ENCODE data around the gene ERC1.

- no peak for TF ChIP-seq CTCF (IDR thresholded peaks at IDR 0.05)
- TF ChIP-seq EP300 (IDR thresholded peaks at IDR 0.05), result no peak
Measured at GRCh38 chr12:1218369-1218768, 227.3 kb downstream of the ERC1 start.

Measured in tibial nerve (tissue), 4 donors.